C4-2B (cell line): Measurements from ENCODE around the gene AFAP1.

Experiments used
- H3K27ac ChIP-seq: fragments of 450-650 bp; 2 replicates; pipeline ENCODE4 v1.5.1; 2017
- CTCF ChIP-seq: fragments of 450-650 bp; conservative IDR thresholded peaks from 2 replicates; pipeline ENCODE4 v1.5.1; 2017; ENCODE audit warnings: mild to moderate bottlenecking
- ZFX ChIP-seq: fragments of 450-650 bp; IDR thresholded peaks from 2 replicates; pipeline ENCODE4 v1.6.1; 2017

AFAP1 gene

DNA sequence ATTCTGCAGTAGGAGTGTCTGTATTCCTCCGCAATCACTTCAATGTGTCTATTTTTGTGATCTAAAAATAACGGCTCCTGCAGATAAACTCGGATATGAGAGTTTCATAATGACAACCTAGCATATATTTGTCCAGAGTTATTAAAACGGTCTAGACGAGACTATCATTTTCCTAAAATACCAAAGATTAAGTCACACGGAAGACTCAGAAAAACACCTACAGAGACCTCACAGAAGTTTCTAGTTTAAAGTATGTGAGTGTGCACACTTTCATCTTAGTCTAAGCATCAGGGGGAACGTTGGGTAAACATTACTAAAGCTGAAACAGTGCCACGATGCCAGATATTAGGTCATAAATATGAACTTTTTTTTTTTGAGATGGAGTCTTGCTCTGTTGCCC lies 156.9 kb downstream of the AFAP1 start:
- H3K27ac ChIP-seq: no peak overlapping the region
- TF ChIP-seq ZFX (no peak), CTCF (no peak)

GRCh38 chr4:7781993-7782392 lies 157.7 kb downstream of the AFAP1 start:
- TF ChIP-seq CTCF: no peak
- TF ChIP-seq ZFX: no peak
- no peak overlapping the region for H3K27ac ChIP-seq

DNA sequence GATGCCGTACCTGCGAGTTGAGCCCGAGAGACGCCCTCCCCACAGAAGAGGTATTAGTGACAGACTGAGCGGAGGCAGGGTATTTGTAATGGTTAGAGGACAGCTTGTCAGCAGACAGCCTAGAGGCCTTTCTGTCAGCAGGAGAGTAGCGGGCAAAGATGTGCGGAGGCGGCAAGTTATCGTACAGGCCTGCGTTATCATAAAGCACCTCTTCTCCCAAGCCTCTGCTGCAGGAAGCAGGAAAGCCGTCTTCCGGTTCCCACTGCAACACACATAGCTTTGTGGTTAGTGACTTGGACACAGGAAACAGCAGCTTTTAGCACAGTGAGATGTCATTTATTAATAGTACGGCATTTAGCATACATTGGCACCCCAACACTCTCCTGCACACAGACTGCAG lies 158.3 kb downstream of the AFAP1 start:
- no peak overlapping the region for H3K27ac ChIP-seq
- TF ChIP-seq ZFX: no peak
- TF ChIP-seq CTCF: no peak

DNA sequence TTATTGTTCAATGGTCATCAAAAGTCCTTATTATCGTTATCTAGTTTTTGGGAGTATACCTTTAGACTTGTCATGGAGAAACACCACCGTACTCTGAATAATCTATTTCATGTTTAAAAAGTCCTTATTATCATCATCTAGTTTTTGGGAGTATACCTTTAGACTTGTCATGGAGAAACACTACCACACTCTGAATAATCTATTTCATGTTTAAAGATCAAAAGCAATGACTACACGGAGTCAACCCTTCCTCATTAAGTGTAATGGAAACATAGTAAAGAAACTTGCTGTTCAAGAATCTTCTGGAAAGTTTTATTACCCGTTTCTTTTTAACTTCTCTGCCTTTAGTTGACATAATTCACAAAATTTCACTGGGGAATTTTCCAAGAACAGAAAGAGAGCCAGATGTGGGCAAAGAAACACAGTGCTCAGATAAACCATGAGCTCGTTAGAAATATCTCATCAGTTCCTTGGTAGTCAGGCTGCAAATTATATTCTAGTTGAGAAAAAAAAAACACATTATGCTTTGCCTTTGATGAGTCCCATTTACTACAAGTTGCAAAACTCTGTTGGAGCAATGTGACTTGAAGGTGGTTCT lies 158.8 kb downstream of the AFAP1 start:
- TF ChIP-seq CTCF: no peak
- TF ChIP-seq ZFX: no peak
- no peak overlapping the region for H3K27ac ChIP-seq

GRCh38 chr4:7779432-7779768 lies 160.3 kb downstream of the AFAP1 start:
- H3K27ac ChIP-seq: no peak overlapping the region
- TF ChIP-seq ZFX (no peak), CTCF (no peak)

DNA sequence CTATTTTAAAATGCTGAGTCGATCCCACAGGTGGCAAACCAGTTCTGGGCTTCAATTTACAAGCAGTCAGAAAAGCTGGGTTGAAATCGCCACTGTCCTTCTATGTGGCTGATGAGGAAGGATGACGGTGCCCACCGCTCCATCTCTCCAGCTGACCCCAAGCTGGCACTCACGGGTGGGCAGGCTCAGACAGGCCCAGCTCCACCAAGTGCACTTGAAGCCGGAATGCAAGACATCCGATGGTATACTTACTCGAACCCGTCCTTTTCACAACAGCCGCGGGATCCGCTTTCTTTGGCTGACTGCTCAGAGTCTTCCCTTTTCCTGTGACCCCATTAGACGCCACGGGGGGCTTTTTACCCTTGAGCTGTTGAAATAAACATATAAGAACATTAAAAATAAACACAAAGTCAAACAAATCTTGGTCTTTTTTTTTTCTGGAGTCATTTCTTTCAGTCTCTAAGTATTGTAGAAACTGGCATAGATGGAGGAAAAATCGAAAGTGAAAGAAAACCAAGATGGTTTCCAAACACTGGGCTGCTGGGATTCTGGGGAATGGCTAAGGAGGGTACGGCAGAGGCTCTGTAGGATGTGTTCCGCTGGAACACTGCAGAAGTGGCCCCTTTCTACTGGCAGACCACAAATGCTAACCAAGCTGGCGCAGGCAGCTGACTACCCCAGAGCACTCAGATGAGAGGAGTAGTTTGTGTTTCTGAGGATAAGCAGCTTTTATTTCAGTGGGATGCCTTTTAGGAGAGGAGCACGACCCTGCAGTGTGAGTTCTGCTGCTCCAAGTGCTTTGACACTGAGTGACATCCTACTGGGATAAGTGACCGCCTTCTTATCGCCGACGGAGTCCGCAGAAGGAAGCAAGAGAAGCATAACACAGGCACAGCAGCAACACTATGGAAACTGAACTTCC lies 160.9 kb downstream of the AFAP1 start:
- TF ChIP-seq ZFX: no peak
- TF ChIP-seq CTCF: no peak
- H3K27ac ChIP-seq: no peak overlapping the region

- TF ChIP-seq ZFX: no peak
- no peak for TF ChIP-seq CTCF
- H3K27ac ChIP-seq: no peak overlapping the region
Observed at GRCh38 chr4:7777871-7778509, 161.7 kb downstream of the AFAP1 start.
